ENCODE results near the gene SMPX.

The SMPX gene

GRCh38 chrX:21711129-21711847, 46.6 kb downstream of the SMPX start:
- DNase-seq, result no peak

- no peak for DNase-seq
Measured at GRCh38 chrX:21708116-21708515, 49.8 kb downstream of the SMPX start.

- no peak for DNase-seq
Measured at GRCh38 chrX:21705225-21705624, 52.7 kb downstream of the SMPX start.

- no peak for DNase-seq
Measured at GRCh38 chrX:21702725-21703124, 55.2 kb downstream of the SMPX start.

GRCh38 chrX:21700967-21701366, 56.9 kb downstream of the SMPX start:
- no peak for DNase-seq

GRCh38 chrX:21700275-21700674, 57.6 kb downstream of the SMPX start:
- DNase-seq, result no peak

GRCh38 chrX:21699136-21699535, 58.8 kb downstream of the SMPX start:
- DNase-seq, result no peak

GRCh38 chrX:21698272-21698671, 59.6 kb downstream of the SMPX start:
- DNase-seq, result no peak

GRCh38 chrX:21691512-21692018, 66.4 kb downstream of the SMPX start:
- DNase-seq, result no peak

GRCh38 chrX:21683941-21684340, 74.0 kb downstream of the SMPX start:
- no peak for DNase-seq

GRCh38 chrX:21678048-21678612, 79.8 kb downstream of the SMPX start:
- no peak for DNase-seq

GRCh38 chrX:21675931-21676330, 82.0 kb downstream of the SMPX start:
- DNase-seq, result no peak

GRCh38 chrX:21674430-21675186, 83.3 kb downstream of the SMPX start:
- DNase-seq, result no peak

- no peak for DNase-seq
Measured at GRCh38 chrX:21666679-21667078, 91.2 kb downstream of the SMPX start.

- no peak for DNase-seq
Measured at GRCh38 chrX:21666252-21666651, 91.7 kb downstream of the SMPX start.

GRCh38 chrX:21662761-21663160, 95.2 kb downstream of the SMPX start:
- DNase-seq, result no peak

GRCh38 chrX:21661316-21661715, 96.6 kb downstream of the SMPX start:
- no peak for DNase-seq

- no peak for DNase-seq
Measured at GRCh38 chrX:21660156-21660555, 97.8 kb downstream of the SMPX start.

- no peak for DNase-seq
Measured at GRCh38 chrX:21659320-21659719, 98.6 kb downstream of the SMPX start.

- no peak for DNase-seq
Measured at GRCh38 chrX:21658746-21659145, 99.2 kb downstream of the SMPX start.

- no peak for DNase-seq
Measured at GRCh38 chrX:21658152-21658737, 99.7 kb downstream of the SMPX start, which contains the start of gene KLHL34. KLHL34 (minus strand) TSS chrX:21658330; CDS start chrX:21657788, 542 bp downstream.

GRCh38 chrX:21657318-21658151, 100.4 kb downstream of the SMPX start:
- no peak for DNase-seq

All from hippocampal formation (tissue), 2 donors.